Right lobe of liver (tissue), 4 donors: ENCODE data around the gene TLE1.

Experiments
- POLR2A ChIP-seq: fragments of 450-650 bp; IDR thresholded peaks from one replicate; pipeline ENCODE4 v1.6.1; 2017; ENCODE audit warnings: antibody characterized with exemption, mild to moderate bottlenecking
- TF ChIP-seq, protein P1 (sequence below), 4 donors: fragments of 200-600 bp in 3 of 4; fragments of 450-650 bp in 1 of 4; IDR thresholded peaks; one replicate each; pipeline versions ENCODE4 v1.5.1 to v1.8.0; 2016 to 2022; ENCODE audit warnings: antibody characterized with exemption in 4 of 4, mild to moderate bottlenecking in 2 of 4
- donor health status: DM: no; HTN: no; CAD: no.
- donor health status: DM: no; HTN: no; CAD: no.
- donor health status: DM: no; HTN: yes; CAD: no.

DNA sequence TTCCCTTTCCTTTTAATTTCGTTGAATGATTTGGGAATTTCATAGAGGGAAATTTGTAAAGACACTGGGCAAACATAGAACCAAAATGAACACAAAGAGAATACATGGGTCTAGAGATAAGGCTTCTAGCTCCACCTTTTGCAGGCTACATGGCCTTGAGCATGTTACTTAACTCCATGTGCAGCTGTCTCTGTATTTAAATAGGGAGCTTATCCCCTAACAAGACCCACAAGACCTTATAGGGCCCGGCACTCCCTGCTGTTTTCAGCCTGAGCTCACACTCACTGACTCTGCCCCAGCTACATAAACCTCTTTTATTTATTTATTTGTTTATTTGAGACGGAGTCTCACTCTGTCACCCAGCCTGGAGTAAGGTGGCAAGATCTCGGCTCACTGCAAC is 30.6 kb upstream of the TLE1 start:
- no peak for TF ChIP-seq POLR2A
- TF ChIP-seq, protein P1, sequence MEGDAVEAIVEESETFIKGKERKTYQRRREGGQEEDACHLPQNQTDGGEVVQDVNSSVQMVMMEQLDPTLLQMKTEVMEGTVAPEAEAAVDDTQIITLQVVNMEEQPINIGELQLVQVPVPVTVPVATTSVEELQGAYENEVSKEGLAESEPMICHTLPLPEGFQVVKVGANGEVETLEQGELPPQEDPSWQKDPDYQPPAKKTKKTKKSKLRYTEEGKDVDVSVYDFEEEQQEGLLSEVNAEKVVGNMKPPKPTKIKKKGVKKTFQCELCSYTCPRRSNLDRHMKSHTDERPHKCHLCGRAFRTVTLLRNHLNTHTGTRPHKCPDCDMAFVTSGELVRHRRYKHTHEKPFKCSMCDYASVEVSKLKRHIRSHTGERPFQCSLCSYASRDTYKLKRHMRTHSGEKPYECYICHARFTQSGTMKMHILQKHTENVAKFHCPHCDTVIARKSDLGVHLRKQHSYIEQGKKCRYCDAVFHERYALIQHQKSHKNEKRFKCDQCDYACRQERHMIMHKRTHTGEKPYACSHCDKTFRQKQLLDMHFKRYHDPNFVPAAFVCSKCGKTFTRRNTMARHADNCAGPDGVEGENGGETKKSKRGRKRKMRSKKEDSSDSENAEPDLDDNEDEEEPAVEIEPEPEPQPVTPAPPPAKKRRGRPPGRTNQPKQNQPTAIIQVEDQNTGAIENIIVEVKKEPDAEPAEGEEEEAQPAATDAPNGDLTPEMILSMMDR (IDR thresholded peaks at IDR 0.05): no peak
